Thyroid gland (tissue), 4 donors: Measurements from ENCODE around the gene LRP8.
"Not testable (repeated sequence)": the region's sequence is repeated elsewhere in the genome, so short reads cannot be mapped to it uniquely, and the experiment has no call there.

Experiments
- POLR2A ChIP-seq, 2 donors: fragments of 450-650 bp; IDR thresholded peaks; one replicate each; pipeline ENCODE4 v1.6.1; 2017; ENCODE audit warnings: antibody characterized with exemption in 2 of 2, mild to moderate bottlenecking in 2 of 2, moderate library complexity in 1 of 2
- TF ChIP-seq, protein P1 (sequence below), 6 experiments: fragments of 200-600 bp in 3 of 6; fragments of 450-650 bp in 3 of 6; sonication (generic) in 3 of 6; IDR thresholded peaks; one replicate each; pipeline ENCODE4 v1.5.1; 2016 to 2019; ENCODE audit warnings: antibody characterized with exemption in 6 of 6, mild to moderate bottlenecking in 2 of 6, inconsistent platforms in 1 of 6, moderate library complexity in 1 of 6

DNA sequence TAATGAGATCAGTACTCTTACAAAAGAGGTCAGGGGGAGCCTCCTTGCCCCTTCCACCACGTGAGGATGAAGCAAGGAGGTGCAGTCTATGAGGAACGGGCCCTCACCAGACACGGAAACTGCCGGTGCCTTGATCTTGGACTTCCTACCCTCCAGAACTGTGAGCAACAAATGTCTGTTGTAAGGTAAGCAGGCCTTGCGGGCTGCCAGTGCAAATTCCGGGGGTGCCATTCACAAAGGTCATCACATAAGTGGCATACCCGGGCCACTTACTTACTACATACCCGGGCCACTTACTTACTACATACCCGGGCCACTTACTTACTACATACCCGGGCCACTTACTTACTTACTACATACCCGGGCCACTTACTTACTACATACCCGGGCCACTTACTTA lies 44.7 kb downstream of the LRP8 start:
- TF ChIP-seq, protein P1, sequence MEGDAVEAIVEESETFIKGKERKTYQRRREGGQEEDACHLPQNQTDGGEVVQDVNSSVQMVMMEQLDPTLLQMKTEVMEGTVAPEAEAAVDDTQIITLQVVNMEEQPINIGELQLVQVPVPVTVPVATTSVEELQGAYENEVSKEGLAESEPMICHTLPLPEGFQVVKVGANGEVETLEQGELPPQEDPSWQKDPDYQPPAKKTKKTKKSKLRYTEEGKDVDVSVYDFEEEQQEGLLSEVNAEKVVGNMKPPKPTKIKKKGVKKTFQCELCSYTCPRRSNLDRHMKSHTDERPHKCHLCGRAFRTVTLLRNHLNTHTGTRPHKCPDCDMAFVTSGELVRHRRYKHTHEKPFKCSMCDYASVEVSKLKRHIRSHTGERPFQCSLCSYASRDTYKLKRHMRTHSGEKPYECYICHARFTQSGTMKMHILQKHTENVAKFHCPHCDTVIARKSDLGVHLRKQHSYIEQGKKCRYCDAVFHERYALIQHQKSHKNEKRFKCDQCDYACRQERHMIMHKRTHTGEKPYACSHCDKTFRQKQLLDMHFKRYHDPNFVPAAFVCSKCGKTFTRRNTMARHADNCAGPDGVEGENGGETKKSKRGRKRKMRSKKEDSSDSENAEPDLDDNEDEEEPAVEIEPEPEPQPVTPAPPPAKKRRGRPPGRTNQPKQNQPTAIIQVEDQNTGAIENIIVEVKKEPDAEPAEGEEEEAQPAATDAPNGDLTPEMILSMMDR (IDR thresholded peaks at IDR 0.05): not testable (repeated sequence)
- TF ChIP-seq POLR2A (IDR thresholded peaks at IDR 0.05): not testable (repeated sequence)
